CD14-positive monocyte (primary cell): ENCODE measurements around the gene MAP3K3. TPM values are rescaled to one million over a fixed set of nuclear protein-coding genes. Genes with fewer than 3 reads are reported as not detected.
A peak's percentile ranks its signal among the peaks of the same experiment; 100 is the strongest.

Experiments used
- DNase-seq, 3 donors: peaks; one replicate each; pipeline ENCODE4 v3.0.0-alpha.2; 2011 to 2022
- H2AFZ ChIP-seq: 2 replicates; pipeline ENCODE4 v1.6.0; 2012; ENCODE audit warnings: mild to moderate bottlenecking, low read depth, low read length, inconsistent platforms; ENCODE audit not compliant: insufficient read depth, poor library complexity, severe bottlenecking
- H3K27ac ChIP-seq, 2 donors: 1 replicate in 1 of 2; 2 replicates in 1 of 2; pipeline ENCODE4 v1.5.1; 2012 to 2013; ENCODE audit warnings: low read length in 2 of 2, control low read depth in 1 of 2, inconsistent platforms in 1 of 2, low read depth in 1 of 2, mild to moderate bottlenecking in 1 of 2
- H3K27me3 ChIP-seq, 2 donors: one replicate each; pipeline versions ENCODE4 v1.6.0 to v1.6.1; 2011 to 2013; ENCODE audit warnings: low read length in 2 of 2; ENCODE audit not compliant: control insufficient read depth in 2 of 2, insufficient read depth in 2 of 2
- H3K36me3 ChIP-seq, 2 donors: replicated peaks in 1 of 2; 1 replicate in 1 of 2; 2 replicates in 1 of 2; pipeline versions ENCODE4 v1.5.1 to v1.6.1; 2012 to 2013; ENCODE audit warnings: low read length in 2 of 2, control low read depth in 1 of 2, inconsistent platforms in 1 of 2, mild to moderate bottlenecking in 1 of 2; ENCODE audit not compliant: insufficient read depth in 2 of 2, control insufficient read depth in 1 of 2
- H3K4me1 ChIP-seq, 2 donors: 1 replicate in 1 of 2; 2 replicates in 1 of 2; pipeline versions ENCODE4 v1.5.1 to v1.6.1; 2012 to 2013; ENCODE audit warnings: low read length in 2 of 2, control low read depth in 1 of 2, inconsistent platforms in 1 of 2, mild to moderate bottlenecking in 1 of 2, moderate library complexity in 1 of 2; ENCODE audit not compliant: insufficient read depth in 2 of 2, control insufficient read depth in 1 of 2
- H3K4me2 ChIP-seq: replicated peaks from 2 replicates; pipeline ENCODE3; 2012; ENCODE audit warnings: low read length, moderate library complexity, mild to moderate bottlenecking; ENCODE audit not compliant: poor library complexity, severe bottlenecking; ENCODE audit errors: extremely low read depth
- H3K4me3 ChIP-seq, 3 experiments: fragments of 200-600 bp in 1 of 3; sonication (generic) in 1 of 3; replicated peaks in 1 of 3; 1 replicate in 2 of 3; 2 replicates in 1 of 3; pipeline ENCODE4 v1.5.1; 2011 to 2013; ENCODE audit warnings: low read length in 3 of 3, mild to moderate bottlenecking in 3 of 3, control low read depth in 2 of 3, low read depth in 2 of 3, inconsistent platforms in 1 of 3, moderate library complexity in 1 of 3
- H3K79me2 ChIP-seq: 2 replicates; pipeline ENCODE4 v1.6.0; 2012; ENCODE audit warnings: mild to moderate bottlenecking, control low read depth, inconsistent platforms, low read length, moderate library complexity; ENCODE audit not compliant: insufficient read depth
- H3K9ac ChIP-seq: 2 replicates; pipeline ENCODE4 v1.6.0; 2017; ENCODE audit warnings: low read length, mild to moderate bottlenecking; ENCODE audit not compliant: insufficient read depth, poor library complexity, severe bottlenecking
- H3K9me3 ChIP-seq, 2 donors: replicated peaks in 1 of 2; 1 replicate in 1 of 2; 2 replicates in 1 of 2; pipeline versions ENCODE4 v1.5.1 to v1.6.1; 2012 to 2013; ENCODE audit warnings: low read length in 2 of 2, control low read depth in 1 of 2; ENCODE audit not compliant: control insufficient read depth in 1 of 2, insufficient read depth in 1 of 2
- H4K20me1 ChIP-seq: 2 replicates; pipeline ENCODE4 v1.6.0; 2012; ENCODE audit warnings: mild to moderate bottlenecking, low read length, control low read depth, moderate library complexity; ENCODE audit not compliant: insufficient read depth
- H3K27ac Mint-ChIP-seq, 7 donors: one replicate each; pipeline ENCODE4 v1.8.0; 2020; ENCODE audit warnings: mild to moderate bottlenecking in 7 of 7, mixed read lengths in 7 of 7, moderate library complexity in 6 of 7, inconsistent platforms in 2 of 7
- H3K27me3 Mint-ChIP-seq, 3 donors: one replicate each; pipeline ENCODE4 v1.8.0; 2021 to 2022; ENCODE audit warnings: low read depth in 3 of 3, mild to moderate bottlenecking in 3 of 3, mixed read lengths in 3 of 3, moderate library complexity in 3 of 3, inconsistent platforms in 1 of 3
- H3K36me3 Mint-ChIP-seq, 2 donors: one replicate each; pipeline ENCODE4 v1.8.0; 2020; ENCODE audit warnings: mixed read lengths in 2 of 2, inconsistent platforms in 1 of 2, mild to moderate bottlenecking in 1 of 2
- H3K4me1 Mint-ChIP-seq: one replicate; pipeline ENCODE4 v1.8.0; 2020; ENCODE audit warnings: mild to moderate bottlenecking, mixed read lengths
- H3K4me3 Mint-ChIP-seq, 2 donors: one replicate each; pipeline ENCODE4 v1.8.0; 2020; ENCODE audit warnings: mild to moderate bottlenecking in 2 of 2, mixed read lengths in 2 of 2, moderate library complexity in 1 of 2
- H3K9me3 Mint-ChIP-seq, 7 donors: one replicate each; pipeline ENCODE4 v1.8.0; 2020 to 2022; ENCODE audit warnings: mixed read lengths in 7 of 7, mild to moderate bottlenecking in 6 of 7, moderate library complexity in 6 of 7, inconsistent platforms in 2 of 7
- CTCF ChIP-seq: fragments of 200-600 bp; IDR thresholded peaks from one replicate; pipeline ENCODE4 v1.8.0; 2022; ENCODE audit warnings: antibody characterized with exemption, mild to moderate bottlenecking
- WGBS: methylation state at CpG from one replicate; pipeline ENCODE4 v1.1.5; 2013; ENCODE audit warnings: missing lambda C conversion rate; ENCODE audit not compliant: insufficient coverage; 5-methylcytosine and 5-hydroxymethylcytosine counted together
- intact Hi-C, 2 donors: fragments of 100-400 bp; cut with micrococcal nuclease; formaldehyde crosslinking; loops; one replicate each; pipeline versions ENCODE4 v1.15.0 to v1.15.1; 2023
- polyA plus RNA-seq, 3 donors: library from polyadenylated mRNA; depleted of rRNA in 1 of 3; unstranded in 2 of 3; stranded (reverse) in 1 of 3; fragments of 300-500 nt in 2 of 3; fragments of >200 nt in 1 of 3; fragmentation: Illumina TruSeq in 2 of 3; gene quantifications; 1 replicate in 2 of 3; 2 replicates in 1 of 3; pipeline ENCODE4 v1.2.3, GENCODE V29; 2012 to 2021

MAP3K3 gene
- polyA plus RNA-seq, 3 donors = 52.2 to 219 (median 63.6) TPM

DNA sequence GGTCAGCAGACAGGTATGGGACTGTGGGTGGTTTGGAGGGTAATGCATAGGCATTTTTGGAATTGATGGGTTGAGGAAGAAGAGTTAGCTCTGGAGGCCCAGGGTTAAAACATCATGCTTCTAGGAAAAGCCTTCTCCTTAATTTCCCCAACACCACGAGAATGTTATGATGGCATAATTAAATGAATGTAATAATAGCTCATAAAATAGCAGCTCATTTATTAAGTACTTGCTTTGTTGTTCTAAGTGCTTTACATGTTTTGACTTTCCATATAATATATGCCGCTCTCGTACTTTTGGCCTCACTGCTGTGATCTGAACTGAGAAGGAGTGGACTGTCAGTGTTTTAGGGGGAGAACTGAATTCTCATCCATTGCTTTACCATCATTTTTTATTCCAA is 63.4 kb downstream of the MAP3K3 start:
- no peak for TF ChIP-seq CTCF
- Histone ChIP-seq H3K27ac (no peak overlapping the region), H4K20me1 (peaks cover 100% of the 10 kb centered on the region), H3K9ac (no peak overlapping the region), H3K27me3 (no peaks in the 10 kb centered on the region), H2AFZ (no peak overlapping the region), H3K4me1 (peaks cover 0 to 13% of the 10 kb centered on the region in 2 donors), H3K9me3 (no peaks in the 10 kb centered on the region), H3K36me3 (peaks cover 92 to 99% of the 10 kb centered on the region in 2 donors), H3K4me2 (no peak overlapping the region), H3K79me2 (peaks cover 13% of the 10 kb centered on the region), H3K4me3 (no peak overlapping the region)
- H3K27me3 Mint-ChIP-seq = peaks cover 0 to 3% (median 2%) of the 10 kb centered on the region in 3 donors
- peaks cover 18% of the 10 kb centered on the region for H3K4me1 Mint-ChIP-seq
- DNase-seq = no peak
- H3K9me3 Mint-ChIP-seq = peaks cover 0 to 3% (median 0%) of the 10 kb centered on the region in 7 donors
- WGBS = no CpG with 5 or more reads among the region's 3 CpGs
- no peak overlapping the region for H3K4me3 Mint-ChIP-seq
- H3K27ac Mint-ChIP-seq = peak overlapping the region in 3 of 7 donors; percentile 3 to 44 (median 12)
- intact Hi-C loops = no loop called here
- H3K36me3 Mint-ChIP-seq = peaks cover 89 to 100% of the 10 kb centered on the region in 2 donors

DNA sequence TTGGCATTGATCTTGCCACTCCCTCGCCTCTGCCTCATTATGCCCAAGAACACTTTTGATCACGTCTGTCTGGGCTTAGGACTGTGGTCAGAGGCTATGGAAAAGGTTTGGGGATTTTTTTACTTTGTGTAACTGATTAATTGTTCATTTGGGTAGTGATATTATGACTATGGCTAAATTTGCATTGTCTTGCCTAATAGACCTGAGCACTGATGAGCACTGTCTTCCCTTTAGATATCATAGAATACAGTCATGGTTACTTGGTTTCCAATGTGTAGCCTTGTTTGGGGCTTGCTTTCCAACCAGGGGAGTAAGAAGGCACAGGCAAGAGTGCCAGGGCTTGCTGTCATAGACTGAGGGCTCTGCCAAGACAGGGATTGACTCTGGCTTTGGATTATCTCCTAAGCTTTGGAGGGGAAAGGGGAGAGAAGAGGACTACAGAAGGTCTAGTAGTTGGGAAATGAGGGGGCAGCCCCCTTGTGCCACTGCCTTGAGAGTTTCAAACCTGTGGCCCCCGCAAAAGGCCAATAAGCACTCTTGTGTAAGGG is 64.0 kb downstream of the MAP3K3 start:
- Histone ChIP-seq H4K20me1 (peaks cover 100% of the 10 kb centered on the region), H3K4me1 (peaks cover 0 to 13% of the 10 kb centered on the region in 2 donors), H3K36me3 (peaks cover 92 to 99% of the 10 kb centered on the region in 2 donors), H3K4me2 (no peak overlapping the region), H3K27ac (no peak overlapping the region), H3K79me2 (peaks cover 13% of the 10 kb centered on the region), H2AFZ (no peak overlapping the region), H3K9me3 (no peaks in the 10 kb centered on the region), H3K9ac (no peak overlapping the region), H3K4me3 (no peak overlapping the region), H3K27me3 (no peaks in the 10 kb centered on the region)
- Mint-ChIP-seq H3K9me3 (peaks cover 0 to 3% (median 0%) of the 10 kb centered on the region in 7 donors), H3K4me1 (peaks cover 15% of the 10 kb centered on the region), H3K27me3 (peaks cover 0 to 3% (median 2%) of the 10 kb centered on the region in 3 donors), H3K4me3 (no peak overlapping the region), H3K36me3 (peaks cover 89 to 100% of the 10 kb centered on the region in 2 donors), H3K27ac (peak overlapping the region in 5 of 7 donors; percentile 44 to 80 (median 52))
- TF ChIP-seq CTCF = no peak
- intact Hi-C loops = no loop called here
- WGBS = 90% methylated on average over 3 of the region's 3 CpGs
- DNase-seq = no peak
